ENCODE data around the gene HMX1.

The HMX1 gene

GRCh38 chr4:8909548-8909947 is 37.9 kb upstream of the HMX1 start:
- DNase-seq = no peak

- no peak for DNase-seq
Measured at GRCh38 chr4:8908206-8908893, 36.7 kb upstream of the HMX1 start.

- DNase-seq = no peak
Measured at GRCh38 chr4:8907596-8908205, 36.1 kb upstream of the HMX1 start.

GRCh38 chr4:8906991-8907595 is 35.5 kb upstream of the HMX1 start:
- no peak for DNase-seq

GRCh38 chr4:8906668-8906970 is 35.0 kb upstream of the HMX1 start:
- DNase-seq = no peak

GRCh38 chr4:8905773-8906667 is 34.4 kb upstream of the HMX1 start:
- DNase-seq = no peak

- DNase-seq = no peak
Measured at GRCh38 chr4:8905226-8905772, 33.7 kb upstream of the HMX1 start.

GRCh38 chr4:8904666-8905065 is 33.0 kb upstream of the HMX1 start:
- no peak for DNase-seq

GRCh38 chr4:8904041-8904501 is 32.4 kb upstream of the HMX1 start:
- DNase-seq = no peak

- DNase-seq = no peak
Measured at GRCh38 chr4:8901335-8901734, 29.7 kb upstream of the HMX1 start.

- DNase-seq = no peak
Measured at GRCh38 chr4:8900588-8900987, 28.9 kb upstream of the HMX1 start.

- DNase-seq = no peak
Measured at GRCh38 chr4:8898419-8898818, 26.8 kb upstream of the HMX1 start.

- DNase-seq = no peak
Measured at GRCh38 chr4:8897251-8898167, 25.9 kb upstream of the HMX1 start.

- DNase-seq = no peak
Measured at GRCh38 chr4:8896506-8896905, 24.9 kb upstream of the HMX1 start.

- no peak for DNase-seq
Measured at GRCh38 chr4:8896071-8896470, 24.4 kb upstream of the HMX1 start.

- no peak for DNase-seq
Measured at GRCh38 chr4:8895295-8895694, 23.7 kb upstream of the HMX1 start.

- DNase-seq = no peak
Measured at GRCh38 chr4:8894424-8894816, 22.8 kb upstream of the HMX1 start.

GRCh38 chr4:8893624-8894423 is 22.2 kb upstream of the HMX1 start:
- no peak for DNase-seq

- DNase-seq = no peak
Measured at GRCh38 chr4:8893227-8893623, 21.6 kb upstream of the HMX1 start.

- DNase-seq = no peak
Measured at GRCh38 chr4:8892556-8893226, 21.1 kb upstream of the HMX1 start.

Measured in OCI-M1 (cell line).